ENCODE data around the gene OR1L6. TPM values are rescaled to one million over a fixed set of nuclear protein-coding genes. Genes with fewer than 3 reads are reported as not detected.

OR1L6 gene
- total RNA-seq, 4 donors from 2014 or later: not detected

DNA sequence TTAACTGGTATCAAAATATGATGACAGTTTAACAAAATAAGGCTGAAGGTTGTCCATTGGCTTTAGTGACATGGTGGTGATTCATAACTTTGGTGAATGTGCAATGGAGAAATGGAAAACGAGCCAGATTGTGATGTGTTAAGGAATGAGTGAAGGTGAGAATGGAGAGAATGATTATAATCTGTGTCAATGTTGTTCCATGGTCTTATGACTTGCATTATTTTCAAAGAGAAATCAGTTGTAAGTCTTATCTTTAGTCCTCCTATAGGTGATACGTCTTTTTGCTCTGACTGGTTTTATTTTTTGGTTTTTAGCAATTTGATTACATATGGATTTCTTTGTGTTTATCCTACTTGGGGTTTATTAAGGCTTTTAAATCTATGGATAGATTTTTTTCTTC lies 12.7 kb downstream of the OR1L6 start:
- peaks cover 0 to 15% (median 0%) of the 10 kb centered on the region in 3 donors for H3K36me3 ChIP-seq
- WGBS, 2 donors: 26 to 39% methylated on average over 2 of the region's 2 CpGs
- H3K27me3 ChIP-seq: no peaks in the 10 kb centered on the region
- no peak for TF ChIP-seq EP300 (IDR thresholded peaks at IDR 0.05)
- no peak for TF ChIP-seq POLR2A (IDR thresholded peaks at IDR 0.05)
- TF ChIP-seq, protein P1, sequence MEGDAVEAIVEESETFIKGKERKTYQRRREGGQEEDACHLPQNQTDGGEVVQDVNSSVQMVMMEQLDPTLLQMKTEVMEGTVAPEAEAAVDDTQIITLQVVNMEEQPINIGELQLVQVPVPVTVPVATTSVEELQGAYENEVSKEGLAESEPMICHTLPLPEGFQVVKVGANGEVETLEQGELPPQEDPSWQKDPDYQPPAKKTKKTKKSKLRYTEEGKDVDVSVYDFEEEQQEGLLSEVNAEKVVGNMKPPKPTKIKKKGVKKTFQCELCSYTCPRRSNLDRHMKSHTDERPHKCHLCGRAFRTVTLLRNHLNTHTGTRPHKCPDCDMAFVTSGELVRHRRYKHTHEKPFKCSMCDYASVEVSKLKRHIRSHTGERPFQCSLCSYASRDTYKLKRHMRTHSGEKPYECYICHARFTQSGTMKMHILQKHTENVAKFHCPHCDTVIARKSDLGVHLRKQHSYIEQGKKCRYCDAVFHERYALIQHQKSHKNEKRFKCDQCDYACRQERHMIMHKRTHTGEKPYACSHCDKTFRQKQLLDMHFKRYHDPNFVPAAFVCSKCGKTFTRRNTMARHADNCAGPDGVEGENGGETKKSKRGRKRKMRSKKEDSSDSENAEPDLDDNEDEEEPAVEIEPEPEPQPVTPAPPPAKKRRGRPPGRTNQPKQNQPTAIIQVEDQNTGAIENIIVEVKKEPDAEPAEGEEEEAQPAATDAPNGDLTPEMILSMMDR (IDR thresholded peaks at IDR 0.05): no peak
- H3K4me1 ChIP-seq: no peaks in the 10 kb centered on the region
- DNase-seq (ENCODE audit: low spot score in 2 of 2): no peak
- peaks cover 0 to 52% (median 6%) of the 10 kb centered on the region in 4 donors for H3K9me3 ChIP-seq
- H3K4me3 ChIP-seq: no peak overlapping the region
- H3K27ac ChIP-seq: no peak overlapping the region

DNA sequence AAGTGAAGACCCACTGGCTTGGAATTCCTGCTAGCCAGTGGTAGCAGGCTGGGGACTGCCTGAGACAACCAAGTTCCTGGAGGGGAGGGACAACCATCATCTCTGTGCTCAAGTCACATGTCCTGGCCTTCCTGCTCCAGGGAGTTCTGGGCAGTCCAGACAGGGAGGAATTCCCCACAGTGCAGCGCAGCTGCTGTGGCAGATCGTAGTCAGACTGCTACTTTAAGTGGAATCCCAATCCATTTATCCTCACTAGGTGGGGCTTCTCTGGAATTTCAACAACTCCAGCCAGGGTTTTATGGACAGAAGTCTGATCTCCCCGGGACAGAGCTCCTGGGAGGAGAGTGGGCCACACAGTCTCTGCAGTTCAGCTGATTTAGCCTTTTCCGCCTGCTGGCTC lies 25.7 kb downstream of the OR1L6 start:
- Histone ChIP-seq H3K27me3 (no peaks in the 10 kb centered on the region), H3K36me3 (no peaks in the 10 kb centered on the region), H3K4me3 (no peak overlapping the region), H3K4me1 (no peaks in the 10 kb centered on the region), H3K9me3 (peaks cover 0 to 62% (median 18%) of the 10 kb centered on the region in 4 donors), H3K27ac (no peak overlapping the region)
- WGBS, 2 donors: 48 to 57% methylated on average over 3 to 4 of the region's 4 CpGs
- DNase-seq (ENCODE audit: low spot score in 2 of 2): no peak
- TF ChIP-seq POLR2A (IDR thresholded peaks at IDR 0.05) (no peak), EP300 (IDR thresholded peaks at IDR 0.05) (no peak)
- TF ChIP-seq, protein P1 (IDR thresholded peaks at IDR 0.05): no peak

DNA sequence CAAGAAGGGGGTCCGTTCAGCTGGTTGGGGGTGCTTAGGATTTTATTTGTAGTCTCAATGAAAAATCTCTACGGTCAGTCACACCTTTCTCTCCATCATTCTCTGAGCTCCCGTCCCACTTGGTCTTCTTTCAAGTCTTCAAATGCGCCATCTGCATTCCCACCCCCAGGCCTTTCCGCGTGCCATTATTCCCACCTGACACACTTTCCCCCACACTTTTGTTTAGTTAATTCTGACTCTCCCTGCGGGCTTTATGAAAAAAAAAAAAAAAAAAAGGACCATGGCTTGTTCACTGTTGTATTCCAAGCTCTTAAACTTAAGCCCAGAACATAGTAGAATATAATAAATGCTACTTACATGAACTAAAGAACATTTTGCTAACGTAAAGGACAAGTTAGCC lies 34.9 kb downstream of the OR1L6 start:
- Histone ChIP-seq H3K4me1 (no peaks in the 10 kb centered on the region), H3K4me3 (no peak overlapping the region), H3K36me3 (no peaks in the 10 kb centered on the region), H3K27ac (no peak overlapping the region), H3K27me3 (no peaks in the 10 kb centered on the region), H3K9me3 (peaks cover 0 to 26% (median 2%) of the 10 kb centered on the region in 4 donors)
- TF ChIP-seq, protein P1 (IDR thresholded peaks at IDR 0.05): no peak
- TF ChIP-seq EP300 (IDR thresholded peaks at IDR 0.05): no peak
- TF ChIP-seq POLR2A (IDR thresholded peaks at IDR 0.05): no peak
- no peak for DNase-seq (ENCODE audit: low spot score in 2 of 2)
- 83 to 84% methylated on average over 8 of the region's 8 CpGs for WGBS, 2 donors

DNA sequence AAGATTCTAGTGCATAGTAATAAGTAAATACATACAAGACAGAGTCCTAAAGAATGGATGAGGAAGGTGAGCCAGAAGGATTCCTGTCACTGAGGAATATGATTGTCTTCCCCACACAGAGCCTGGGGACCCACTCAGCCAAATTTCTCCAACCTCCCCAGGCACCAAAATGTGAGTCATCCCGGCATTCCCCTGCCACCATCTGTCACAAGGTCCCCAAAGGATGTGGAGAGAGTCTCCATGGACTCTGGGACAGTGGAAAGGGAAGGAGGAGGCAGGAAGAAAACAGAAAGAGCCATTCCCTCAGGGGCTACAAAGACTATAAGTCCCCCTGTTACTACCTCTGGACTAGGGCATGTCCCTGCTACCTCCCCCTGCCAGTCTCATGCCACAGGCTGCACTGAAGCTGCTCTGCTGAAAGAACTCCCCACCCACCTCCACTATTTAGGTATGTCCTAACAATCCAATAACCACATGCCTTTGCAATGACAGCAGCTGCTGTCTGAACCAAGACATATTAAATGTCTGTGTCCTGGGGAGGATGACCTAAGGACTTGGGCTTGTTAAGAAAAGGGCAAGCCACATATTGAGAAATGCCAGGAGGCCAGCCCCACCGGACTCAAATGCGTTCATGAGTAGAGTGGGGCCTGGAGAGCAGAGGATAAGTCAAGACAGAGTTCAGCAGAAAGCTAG lies 36.0 kb downstream of the OR1L6 start:
- no peak for DNase-seq (ENCODE audit: low spot score in 2 of 2)
- peaks cover 0 to 22% (median 0%) of the 10 kb centered on the region in 4 donors for H3K9me3 ChIP-seq
- H3K4me1 ChIP-seq: no peaks in the 10 kb centered on the region
- H3K36me3 ChIP-seq: no peaks in the 10 kb centered on the region
- no peak overlapping the region for H3K27ac ChIP-seq
- WGBS, 2 donors: 57% methylated on average over 3 of the region's 3 CpGs
- TF ChIP-seq EP300 (IDR thresholded peaks at IDR 0.05) (no peak), POLR2A (IDR thresholded peaks at IDR 0.05) (no peak)
- TF ChIP-seq, protein P1 (IDR thresholded peaks at IDR 0.05): no peak
- no peaks in the 10 kb centered on the region for H3K27me3 ChIP-seq
- no peak overlapping the region for H3K4me3 ChIP-seq

DNA sequence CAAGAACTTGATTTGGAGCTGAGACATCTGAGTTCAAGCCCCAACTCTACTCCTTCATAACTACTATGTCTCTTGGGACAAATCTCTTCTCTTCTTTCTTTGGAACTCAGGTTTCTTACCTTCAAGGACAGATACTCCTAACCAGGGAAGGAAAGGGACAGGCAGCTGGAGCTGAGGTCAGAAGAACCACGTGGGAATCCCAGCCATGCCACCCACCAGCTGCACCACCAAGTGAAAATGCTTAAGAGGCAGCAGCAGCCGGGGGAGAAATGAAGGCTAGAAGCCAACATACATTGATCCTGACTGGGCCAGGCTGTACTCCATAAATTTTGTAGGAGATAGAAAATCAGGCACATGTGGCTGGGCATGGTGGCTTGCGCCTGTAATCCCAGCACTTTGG lies 37.1 kb downstream of the OR1L6 start:
- 85 to 88% methylated on average over 3 of the region's 3 CpGs for WGBS, 2 donors

More for the DNA sequence above, 37.1 kb downstream of the OR1L6 start:
- TF ChIP-seq, protein P1 (IDR thresholded peaks at IDR 0.05): no peak
- no peak for TF ChIP-seq POLR2A (IDR thresholded peaks at IDR 0.05)
- TF ChIP-seq EP300 (IDR thresholded peaks at IDR 0.05): no peak
- H3K4me1 ChIP-seq: no peaks in the 10 kb centered on the region
- H3K4me3 ChIP-seq: no peak overlapping the region
- H3K27ac ChIP-seq: no peak overlapping the region
- no peaks in the 10 kb centered on the region for H3K27me3 ChIP-seq
- no peak for DNase-seq (ENCODE audit: low spot score in 2 of 2)
- H3K9me3 ChIP-seq: peaks cover 0 to 11% (median 0%) of the 10 kb centered on the region in 4 donors
- no peaks in the 10 kb centered on the region for H3K36me3 ChIP-seq

Measured in tibial nerve (tissue), 4 donors.